ENCODE measurements around the gene BAIAP2L2. TPM values are rescaled to one million over a fixed set of nuclear protein-coding genes. Genes with fewer than 3 reads are reported as not detected.

BAIAP2L2 gene
- total RNA-seq, 2 donors from 2014 or later = 0.66 to 4.4 TPM

DNA sequence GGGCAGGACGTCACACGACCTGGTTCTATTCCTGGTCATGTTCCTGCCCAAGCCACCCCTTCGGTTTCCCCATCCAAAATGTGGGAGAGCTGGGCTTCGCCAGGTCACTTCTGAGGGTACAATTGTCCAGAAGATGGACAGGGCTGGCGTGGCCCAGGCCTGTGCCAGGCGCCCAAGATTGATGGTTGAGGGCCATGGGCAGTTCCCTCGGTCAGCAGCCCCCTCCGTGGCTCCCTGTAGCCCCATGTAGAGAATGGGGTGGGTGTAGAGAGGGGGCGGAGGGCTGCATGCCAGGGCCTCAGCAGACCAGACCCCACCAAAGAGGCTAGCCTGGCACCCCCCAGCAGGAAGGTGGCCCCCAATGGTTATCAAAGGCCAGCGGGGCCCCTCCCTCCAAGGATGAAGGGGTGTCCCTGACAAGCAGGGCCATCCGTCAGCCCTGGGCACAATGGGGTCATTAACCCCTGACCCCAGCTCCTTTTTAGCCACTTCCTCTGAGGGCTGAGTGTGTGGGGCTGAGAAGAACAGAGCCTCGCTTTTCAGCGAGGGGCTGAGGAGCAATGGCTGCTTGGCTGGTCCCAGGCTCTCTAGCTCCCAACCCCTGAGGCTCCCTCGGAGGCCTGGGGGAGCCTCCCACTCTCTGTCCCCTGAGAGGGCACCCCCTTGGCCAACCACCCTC, 64.3 kb downstream of the BAIAP2L2 start:
- DNase-seq (no peak), ATAC-seq (no peak)
- no peaks in the 10 kb centered on the region for H3K9me3 ChIP-seq
- no peak for TF ChIP-seq POLR2A (IDR thresholded peaks at IDR 0.05)
- TF ChIP-seq, protein P1, sequence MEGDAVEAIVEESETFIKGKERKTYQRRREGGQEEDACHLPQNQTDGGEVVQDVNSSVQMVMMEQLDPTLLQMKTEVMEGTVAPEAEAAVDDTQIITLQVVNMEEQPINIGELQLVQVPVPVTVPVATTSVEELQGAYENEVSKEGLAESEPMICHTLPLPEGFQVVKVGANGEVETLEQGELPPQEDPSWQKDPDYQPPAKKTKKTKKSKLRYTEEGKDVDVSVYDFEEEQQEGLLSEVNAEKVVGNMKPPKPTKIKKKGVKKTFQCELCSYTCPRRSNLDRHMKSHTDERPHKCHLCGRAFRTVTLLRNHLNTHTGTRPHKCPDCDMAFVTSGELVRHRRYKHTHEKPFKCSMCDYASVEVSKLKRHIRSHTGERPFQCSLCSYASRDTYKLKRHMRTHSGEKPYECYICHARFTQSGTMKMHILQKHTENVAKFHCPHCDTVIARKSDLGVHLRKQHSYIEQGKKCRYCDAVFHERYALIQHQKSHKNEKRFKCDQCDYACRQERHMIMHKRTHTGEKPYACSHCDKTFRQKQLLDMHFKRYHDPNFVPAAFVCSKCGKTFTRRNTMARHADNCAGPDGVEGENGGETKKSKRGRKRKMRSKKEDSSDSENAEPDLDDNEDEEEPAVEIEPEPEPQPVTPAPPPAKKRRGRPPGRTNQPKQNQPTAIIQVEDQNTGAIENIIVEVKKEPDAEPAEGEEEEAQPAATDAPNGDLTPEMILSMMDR (IDR thresholded peaks at IDR 0.05) = no peak
- no peak overlapping the region for H3K27ac ChIP-seq
- H3K4me3 ChIP-seq = no peak overlapping the region
- intact Hi-C loops (cut with DNase I) = loop anchor here (10.0 kb wide), 1 partner anchor 529 kb away; the partner anchor contains the start of gene DMC1
- no peaks in the 10 kb centered on the region for H3K36me3 ChIP-seq (replicated peaks in 1 of 2; ENCODE audit: insufficient read depth in 1 of 2, low read depth in 2 of 2)
- WGBS, 2 donors = 76 to 88% methylated on average over 9 to 14 of the region's 14 CpGs
- no peaks in the 10 kb centered on the region for H3K4me1 ChIP-seq
- H3K27me3 ChIP-seq = no peaks in the 10 kb centered on the region

DNA sequence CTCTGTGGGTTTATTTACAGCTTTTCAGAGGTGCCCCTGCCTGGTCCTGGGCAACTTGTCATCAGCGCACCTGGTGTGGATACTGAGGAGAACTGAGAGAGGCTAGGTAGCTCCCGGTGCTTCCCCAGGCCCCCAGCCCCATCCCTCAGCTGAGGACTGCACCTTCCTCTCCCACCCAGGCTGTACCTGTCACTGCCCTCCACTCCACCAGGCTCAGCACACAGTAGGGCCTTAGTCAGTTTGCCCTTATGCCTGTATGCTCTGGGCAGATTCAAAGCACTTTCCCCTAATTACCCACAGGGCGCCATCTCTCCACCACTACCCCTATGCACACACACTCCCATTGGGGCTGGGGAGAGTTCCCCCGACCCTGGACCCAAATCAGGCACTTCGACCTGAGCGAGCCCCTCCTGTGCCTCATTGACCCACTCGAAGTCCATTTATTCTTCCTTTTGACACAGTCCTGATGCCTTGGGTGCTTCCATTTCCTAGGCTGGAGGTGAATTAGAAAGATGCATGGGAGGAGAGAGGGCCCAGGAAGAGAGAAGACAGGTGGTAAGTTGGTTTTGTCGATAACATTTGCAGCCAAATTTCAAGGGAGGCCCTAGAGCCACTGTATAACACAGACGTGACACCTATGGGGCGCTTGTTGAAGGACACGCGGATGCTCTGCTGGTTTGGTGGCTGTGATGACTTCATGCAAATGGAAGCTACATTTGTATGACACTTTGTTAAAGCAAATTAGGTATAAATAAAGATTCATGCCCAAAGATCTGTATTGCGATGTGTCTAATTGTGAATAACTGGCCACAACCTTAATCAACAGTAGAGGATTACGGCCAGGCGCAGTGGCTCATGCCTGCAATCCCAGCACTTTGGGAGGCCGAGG, 67.1 kb downstream of the BAIAP2L2 start:
- DNase-seq (no peak), ATAC-seq (no peak)
- WGBS, 2 donors = 81 to 82% methylated on average over 14 to 16 of the region's 16 CpGs
- H3K4me3 ChIP-seq = no peak overlapping the region
- no peaks in the 10 kb centered on the region for H3K36me3 ChIP-seq (replicated peaks in 1 of 2; ENCODE audit: insufficient read depth in 1 of 2, low read depth in 2 of 2)
- no peaks in the 10 kb centered on the region for H3K27me3 ChIP-seq
- no peak overlapping the region for H3K27ac ChIP-seq
- TF ChIP-seq, protein P1 (IDR thresholded peaks at IDR 0.05) = no peak
- no peak for TF ChIP-seq POLR2A (IDR thresholded peaks at IDR 0.05)
- no peaks in the 10 kb centered on the region for H3K4me1 ChIP-seq
- intact Hi-C loops (cut with DNase I) = loop anchor here (10.0 kb wide), 1 partner anchor 531 kb away; the partner anchor contains the start of gene DMC1
- no peaks in the 10 kb centered on the region for H3K9me3 ChIP-seq

DNA sequence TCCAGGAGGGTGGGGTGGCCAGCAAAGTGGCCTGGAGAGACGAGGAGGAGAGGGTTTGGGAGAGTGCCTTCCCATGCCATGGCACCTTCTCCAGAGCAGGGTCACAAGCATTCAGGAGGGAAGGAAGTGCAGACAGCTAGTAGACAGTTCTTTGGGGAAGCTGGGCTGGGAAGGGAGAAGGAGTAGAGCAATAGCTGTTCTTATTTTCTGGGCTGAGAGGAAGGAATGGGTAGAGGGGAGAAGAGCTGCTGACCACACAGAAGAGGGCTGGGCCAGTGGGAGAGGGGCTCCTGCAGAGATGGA, 68.0 kb downstream of the BAIAP2L2 start:
- Histone ChIP-seq H3K27me3 (no peaks in the 10 kb centered on the region), H3K36me3 (replicated peaks in 1 of 2; ENCODE audit: insufficient read depth in 1 of 2, low read depth in 2 of 2) (no peaks in the 10 kb centered on the region), H3K4me3 (no peak overlapping the region), H3K9me3 (no peaks in the 10 kb centered on the region), H3K27ac (no peak overlapping the region), H3K4me1 (no peaks in the 10 kb centered on the region)
- DNase-seq = no peak
- ATAC-seq = no peak
- no peak for TF ChIP-seq POLR2A (IDR thresholded peaks at IDR 0.05)
- TF ChIP-seq, protein P1 (IDR thresholded peaks at IDR 0.05) = no peak
- intact Hi-C loops (cut with DNase I) = loop anchor here (10.0 kb wide), 1 partner anchor 532 kb away; the partner anchor contains the start of gene DMC1
- WGBS, 2 donors = 72 to 78% methylated on average over 1 of the region's 1 CpG

DNA sequence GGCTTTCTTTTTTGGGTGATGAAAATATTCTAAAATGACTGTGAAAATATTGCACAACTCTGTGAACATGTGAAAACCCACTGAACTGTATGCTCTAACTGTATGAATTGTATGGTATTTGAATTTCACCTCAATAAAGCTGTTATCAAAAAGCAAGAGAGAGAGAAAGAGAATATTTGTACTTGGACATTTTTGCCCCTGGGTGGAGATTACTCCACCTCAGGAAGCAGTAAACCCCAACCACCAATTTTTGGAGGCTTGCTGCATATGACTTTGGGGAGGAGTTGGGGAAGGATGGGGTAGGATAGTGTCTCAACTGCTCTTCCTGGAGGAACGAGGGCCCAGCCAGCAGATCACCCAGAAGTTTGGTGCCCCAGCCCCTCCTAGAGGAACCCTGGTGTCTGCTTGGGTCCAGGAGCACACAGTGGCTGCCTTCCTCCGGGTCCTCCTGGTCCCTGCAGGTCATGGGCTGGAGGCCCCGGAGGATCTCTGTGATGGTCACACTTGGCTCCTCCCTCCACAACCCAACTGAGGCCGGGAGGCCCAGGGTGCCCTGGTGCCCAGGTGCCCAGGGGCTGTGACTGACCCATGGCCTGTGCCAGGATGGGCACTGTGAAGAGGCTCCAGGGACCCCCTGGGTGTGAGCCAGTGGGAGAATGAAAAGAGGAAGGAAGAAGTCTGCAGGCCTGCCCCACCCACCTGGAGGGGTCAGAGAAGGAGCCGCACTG, 68.6 kb downstream of the BAIAP2L2 start:
- ATAC-seq (no peak), DNase-seq (no peak)
- H3K27ac ChIP-seq = no peak overlapping the region
- H3K9me3 ChIP-seq = no peaks in the 10 kb centered on the region
- TF ChIP-seq POLR2A (IDR thresholded peaks at IDR 0.05) = no peak
- TF ChIP-seq, protein P1 (IDR thresholded peaks at IDR 0.05) = no peak
- H3K4me3 ChIP-seq = no peak overlapping the region
- no peaks in the 10 kb centered on the region for H3K4me1 ChIP-seq
- WGBS, 2 donors = 68 to 69% methylated on average over 5 of the region's 5 CpGs
- intact Hi-C loops (cut with DNase I) = loop anchor here (10.0 kb wide), 1 partner anchor 533 kb away; the partner anchor contains the start of gene DMC1
- H3K27me3 ChIP-seq = no peaks in the 10 kb centered on the region
- no peaks in the 10 kb centered on the region for H3K36me3 ChIP-seq (replicated peaks in 1 of 2; ENCODE audit: insufficient read depth in 1 of 2, low read depth in 2 of 2)

All from body of pancreas (tissue), 4 donors.